GM18517 (cell line): ENCODE data around the gene RGMB.
A peak's percentile ranks its signal among the peaks of the same experiment; 100 is the strongest.

ENCODE experiments used
- ATAC-seq: cut with Tn5 transposase; IDR thresholded peaks from one replicate; pipeline ENCODE4 v1.9.1; 2021; ENCODE audit warnings: mild to moderate bottlenecking, moderate library complexity; ENCODE audit not compliant: unreplicated experiment

The RGMB gene

DNA sequence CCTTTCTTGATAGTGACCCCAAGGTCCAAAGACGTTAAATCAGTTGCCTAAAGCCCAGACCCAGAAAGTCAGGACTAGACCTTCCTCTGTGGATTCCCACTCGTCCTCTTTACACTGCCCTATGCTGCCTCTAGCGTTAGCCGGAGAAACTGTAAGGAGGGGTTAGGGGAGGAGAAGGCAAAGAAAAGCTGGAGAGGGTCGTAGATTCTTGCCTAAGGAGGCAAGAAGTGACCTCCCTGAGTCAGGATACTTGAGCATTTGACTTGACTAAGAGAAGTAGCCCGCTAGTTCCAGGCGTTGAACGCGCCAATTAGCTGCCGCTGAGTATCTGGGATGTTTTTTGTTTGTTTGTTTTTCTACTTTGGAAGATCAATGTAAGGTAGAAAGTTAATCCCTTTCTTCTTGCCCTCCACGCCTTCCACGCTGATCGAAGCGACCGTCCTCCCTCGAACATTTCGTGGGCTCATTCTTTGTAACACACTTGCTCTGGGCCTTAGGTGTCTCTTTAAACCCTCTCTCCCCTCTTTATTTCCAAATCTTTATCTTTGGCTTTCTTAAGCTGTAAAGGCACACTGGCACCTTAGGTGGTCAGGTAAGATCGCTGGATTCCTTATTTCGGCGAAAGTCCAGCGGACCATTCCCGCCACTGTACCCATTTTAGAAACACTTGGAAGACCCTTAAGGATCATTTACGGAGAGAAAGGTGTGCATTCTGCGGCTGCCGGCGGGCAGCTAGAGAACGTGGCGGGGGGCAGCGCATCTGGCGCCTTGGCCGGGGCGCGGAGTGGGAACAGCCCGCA, 5.1 kb upstream of the RGMB start:
- ATAC-seq: peak; percentile 44

DNA sequence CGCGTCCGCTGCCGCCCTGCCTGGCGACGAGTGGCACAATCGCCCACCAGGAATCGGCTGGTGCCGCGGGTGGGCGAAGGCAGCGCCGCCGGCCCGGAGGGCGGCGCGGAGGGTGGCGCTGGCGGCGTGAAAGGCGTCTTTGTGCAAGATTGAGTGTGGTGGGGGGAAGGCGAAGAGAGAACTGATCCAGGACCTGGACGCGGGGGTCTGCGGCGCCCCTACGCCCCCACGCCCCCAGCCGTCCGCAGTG, 4.6 kb upstream of the RGMB start:
- ATAC-seq: no peak

DNA sequence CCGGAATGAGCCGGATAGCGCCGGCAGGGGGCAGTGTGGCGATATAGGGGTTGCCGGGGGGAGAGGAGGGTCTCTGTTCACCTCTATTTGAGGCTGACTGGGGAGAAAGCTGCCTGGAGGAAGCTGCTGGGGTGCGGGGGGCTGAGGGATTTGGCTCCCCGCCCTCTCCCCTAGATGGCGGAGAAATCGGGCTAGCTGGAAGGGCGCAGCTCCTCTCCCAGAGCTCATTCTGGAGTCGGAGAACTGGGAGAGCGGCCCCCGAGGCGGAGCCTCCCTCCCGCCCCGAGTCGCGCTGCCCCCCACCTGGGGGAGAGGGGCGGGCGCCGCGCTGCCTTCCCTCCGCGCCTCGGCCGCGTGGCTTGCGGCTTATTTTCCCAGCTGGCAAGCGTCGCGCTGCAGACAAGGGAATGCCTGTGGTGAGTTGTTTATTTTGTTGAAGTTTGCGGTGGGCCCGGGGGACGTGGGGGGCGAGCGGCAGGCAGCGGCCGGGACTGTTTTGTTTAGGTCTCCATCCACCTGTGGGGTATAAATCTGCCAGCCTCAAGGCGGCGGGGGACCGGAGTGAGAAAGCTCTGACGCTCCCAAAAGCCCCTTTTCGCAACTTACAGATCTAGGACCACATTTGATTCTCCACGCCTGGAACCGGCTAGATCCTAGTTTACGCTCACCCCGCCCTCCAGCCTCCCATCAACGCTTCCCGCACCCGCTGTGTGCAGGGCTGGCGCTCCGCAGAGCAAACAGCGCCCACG, 4.1 kb upstream of the RGMB start:
- ATAC-seq: no peak

DNA sequence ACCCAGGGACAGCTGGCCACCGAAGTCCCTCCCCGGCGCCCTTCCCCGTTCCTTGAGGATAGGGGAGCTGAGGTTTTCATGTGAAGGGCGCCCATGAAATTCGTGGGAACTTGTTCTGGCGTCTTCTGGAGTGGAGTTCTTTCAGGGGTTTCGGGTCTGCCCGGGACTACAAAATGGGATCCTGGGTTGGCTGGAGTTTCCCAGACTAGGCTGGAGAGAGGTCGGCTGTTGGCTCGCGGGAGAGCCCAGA, 3.6 kb upstream of the RGMB start:
- ATAC-seq: no peak

DNA sequence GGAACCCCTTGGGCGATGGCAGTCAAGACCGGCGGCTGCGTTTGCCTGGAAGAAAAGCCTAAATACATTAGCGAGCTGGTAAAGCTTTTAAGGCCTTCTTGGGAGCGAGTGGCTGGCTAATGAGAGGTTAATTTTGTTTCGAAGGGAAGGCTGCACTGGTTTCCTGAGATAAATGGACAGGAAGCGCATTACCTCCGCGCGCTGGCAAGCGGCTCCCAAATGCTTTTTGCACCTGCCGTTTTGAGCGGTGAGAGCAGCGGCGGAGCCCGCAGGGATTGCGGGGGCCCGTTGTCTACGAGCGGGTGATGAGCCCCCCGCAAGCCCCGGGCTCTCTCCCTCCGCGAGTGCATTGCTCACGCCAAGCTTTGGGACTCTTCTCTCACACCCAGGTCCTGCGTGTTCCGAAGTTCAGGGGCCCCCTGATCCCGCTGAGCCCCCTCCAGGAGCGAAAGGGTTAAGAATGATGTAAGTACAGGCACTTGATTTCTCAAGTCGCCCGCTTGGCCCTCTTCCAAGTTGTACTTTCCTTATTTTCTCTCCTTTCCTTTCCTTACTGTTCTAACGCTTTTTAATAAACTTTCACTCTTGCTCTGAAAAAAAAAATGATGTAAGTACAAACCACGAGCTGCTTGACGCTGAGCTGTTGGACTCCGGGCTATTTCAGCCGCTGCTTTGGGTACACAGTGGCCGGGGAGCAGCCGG, 3.1 kb upstream of the RGMB start:
- no peak for ATAC-seq

DNA sequence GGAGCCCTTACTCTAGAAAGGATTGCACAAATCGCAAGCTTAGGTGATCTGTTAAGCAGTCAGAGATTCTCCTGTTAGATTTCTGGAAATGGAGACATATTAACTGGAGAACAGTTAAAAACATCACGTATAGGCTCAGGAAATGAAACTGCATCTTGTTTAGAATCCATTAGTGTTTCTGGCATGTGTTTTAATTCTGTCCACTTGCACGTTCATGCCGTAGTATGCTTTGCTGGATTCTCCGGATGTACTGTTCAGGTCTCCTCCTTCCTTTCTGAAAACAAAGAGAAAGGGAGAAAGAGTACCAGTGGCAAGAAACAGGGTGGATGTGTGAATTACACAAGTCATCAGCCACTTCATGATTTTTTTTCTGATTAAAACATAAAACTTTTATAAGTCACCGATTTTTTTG, 2.5 kb upstream of the RGMB start:
- no peak for ATAC-seq

DNA sequence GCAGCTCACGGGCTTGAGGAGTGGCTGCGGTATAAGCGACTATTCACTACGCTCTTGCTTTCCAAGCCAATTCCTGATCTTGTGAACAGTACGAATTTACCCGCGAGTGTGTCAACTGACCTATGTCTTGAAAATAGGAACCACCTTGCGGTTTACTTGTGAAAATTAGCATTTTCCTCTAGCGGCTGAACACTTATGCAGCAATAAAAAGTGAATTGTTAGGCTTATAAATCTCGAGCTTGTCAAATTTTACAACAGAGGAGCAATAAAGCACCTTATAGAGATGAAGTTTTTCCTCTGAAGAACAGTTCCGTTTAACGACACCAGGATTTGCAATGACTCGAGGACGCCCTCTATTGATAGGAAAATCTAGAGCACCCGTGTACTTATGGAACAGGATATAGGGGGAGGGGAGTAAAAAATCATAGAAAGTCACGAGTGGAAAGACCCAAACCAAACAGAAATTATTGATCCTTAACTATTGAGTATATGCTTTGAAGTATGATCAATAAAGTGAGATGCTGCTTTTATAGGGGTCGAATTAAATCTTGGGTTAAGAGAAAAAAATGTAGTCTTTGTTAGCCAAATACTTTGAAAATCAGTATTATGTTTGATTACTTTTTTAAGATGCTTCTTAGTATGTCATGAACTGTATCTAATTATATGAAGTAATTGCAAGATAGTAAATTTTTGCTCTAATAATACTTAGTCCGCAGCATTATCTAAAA, 1.9 kb upstream of the RGMB start:
- peak; percentile 26 for ATAC-seq

DNA sequence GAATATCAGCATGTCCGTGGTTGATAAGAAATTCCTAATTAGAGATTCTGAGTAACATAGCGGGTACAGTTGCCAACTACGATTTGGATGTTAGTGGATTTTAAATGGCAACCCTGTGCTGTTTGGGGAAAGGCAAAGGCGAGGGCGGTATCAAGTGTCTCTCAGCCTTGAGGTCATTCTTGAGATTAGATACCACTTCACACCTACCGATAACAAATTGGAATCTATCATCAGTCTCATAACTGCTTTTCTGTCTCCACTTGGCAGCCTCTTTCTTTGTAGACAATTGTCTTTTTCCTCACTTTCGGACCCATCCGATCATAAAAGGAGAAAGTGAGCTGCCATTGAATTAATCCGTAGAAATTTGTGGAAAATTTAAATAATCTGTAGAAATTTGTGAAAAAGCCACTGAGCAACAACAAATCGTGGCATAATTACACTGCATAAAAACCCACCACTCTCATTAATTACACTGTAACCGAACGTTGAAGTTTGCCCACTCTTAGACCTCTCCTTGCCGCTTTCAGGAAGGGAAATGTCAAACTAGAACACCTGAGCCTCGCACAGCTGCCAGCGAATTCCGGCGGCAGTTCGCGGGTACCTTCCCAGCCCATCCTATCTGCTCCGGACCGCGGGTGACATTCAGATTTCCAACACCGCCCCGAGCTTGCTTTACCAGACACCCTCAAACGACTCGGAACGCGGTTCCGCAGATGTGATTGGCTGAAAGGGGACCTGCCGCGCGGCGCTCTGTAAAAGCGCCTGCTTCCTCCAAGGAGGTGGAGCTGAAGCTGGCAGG, 849 bp upstream of the RGMB start:
- ATAC-seq: no peak

DNA sequence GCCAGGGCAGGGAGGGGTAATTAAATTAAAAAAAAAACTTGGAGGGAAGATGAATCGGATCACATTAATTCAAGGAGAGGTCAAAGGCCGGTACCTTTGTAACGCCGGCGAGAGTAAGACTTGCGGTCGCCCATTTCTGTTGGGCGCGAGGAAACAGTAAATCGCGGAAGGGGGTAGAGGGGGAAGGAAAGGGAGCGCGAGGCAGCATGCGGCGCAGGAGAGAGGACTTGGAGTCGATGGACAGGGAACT, 324 bp upstream of the RGMB start:
- ATAC-seq: no peak

DNA sequence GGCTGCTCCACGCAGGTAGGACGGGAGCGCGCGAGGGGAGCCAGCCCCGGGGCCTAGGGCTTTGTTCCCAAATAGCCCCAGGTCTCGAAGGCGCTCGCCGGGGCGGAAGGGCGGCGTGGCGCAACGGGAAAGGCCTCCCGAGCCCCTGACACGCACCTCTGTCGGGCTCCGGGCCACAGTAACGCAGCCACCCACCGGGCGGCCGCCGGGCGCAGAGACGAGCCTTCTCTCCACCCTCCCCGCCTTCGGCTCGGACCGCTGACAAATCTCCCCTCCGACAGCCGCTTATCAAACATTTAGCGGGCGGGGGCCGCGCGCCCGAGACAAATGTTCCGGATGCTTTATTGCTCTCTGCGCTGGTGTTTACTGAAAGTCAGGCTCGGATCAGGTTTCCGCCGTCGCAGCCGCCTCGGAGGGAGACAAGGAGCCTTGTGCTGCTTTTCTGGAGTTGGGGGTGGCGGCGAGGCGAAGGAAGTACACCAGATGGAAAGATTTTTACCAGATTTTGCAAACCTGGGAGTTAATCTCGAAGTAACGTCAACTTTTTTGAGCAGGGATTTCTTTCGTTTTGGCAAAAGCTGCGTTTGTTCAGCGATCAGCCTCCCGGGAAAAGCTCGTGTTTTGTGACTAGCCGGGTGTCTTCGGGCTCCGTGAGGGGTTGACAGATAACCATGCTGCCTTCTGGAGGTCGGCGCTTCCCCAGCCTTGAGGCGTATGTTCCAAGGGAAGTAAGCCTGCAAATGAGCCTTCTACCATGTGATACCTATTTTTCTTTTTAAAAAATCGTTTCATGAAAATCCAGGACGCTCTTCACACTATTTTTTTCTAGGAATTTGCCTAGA, 950 bp downstream of the RGMB start:
- ATAC-seq: peak; percentile 31

DNA sequence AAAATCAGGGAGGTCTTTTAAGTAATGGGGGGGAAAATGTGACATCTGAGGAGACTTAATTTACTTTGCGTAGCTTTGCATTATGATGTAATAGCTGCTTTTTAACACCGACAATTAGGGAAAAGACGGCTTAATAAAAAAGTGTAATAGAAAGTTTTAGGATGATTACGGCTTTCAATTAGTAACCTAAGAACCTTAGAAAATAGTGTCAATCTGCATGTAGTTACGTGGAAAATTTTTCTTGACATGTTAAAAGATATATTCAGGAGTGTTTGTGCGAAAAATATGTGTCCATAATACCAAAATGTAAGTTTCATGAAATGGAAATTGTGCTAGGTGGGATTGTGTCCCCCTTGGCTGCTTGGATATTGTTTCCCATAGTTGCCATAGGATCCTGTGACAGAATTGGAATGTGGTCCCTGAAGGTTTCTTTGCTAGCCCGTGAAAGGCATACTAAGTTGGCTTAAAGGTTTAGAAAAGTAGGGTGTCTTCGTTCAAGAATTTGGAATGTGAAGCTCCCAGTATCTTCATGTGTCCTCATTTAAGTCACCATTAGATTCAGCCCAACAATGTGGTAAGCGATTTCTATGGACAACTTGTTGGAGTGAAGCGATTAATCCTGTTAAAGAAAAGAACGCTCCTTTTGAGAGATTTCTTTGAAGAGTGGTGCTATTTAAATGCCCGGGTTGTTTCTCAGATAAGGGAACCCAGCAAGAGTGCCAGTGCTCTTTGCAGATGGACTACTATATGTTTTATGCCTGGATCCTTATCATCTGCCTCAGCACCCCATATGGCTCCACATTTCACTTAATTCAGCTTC, 2.0 kb downstream of the RGMB start:
- ATAC-seq: no peak

DNA sequence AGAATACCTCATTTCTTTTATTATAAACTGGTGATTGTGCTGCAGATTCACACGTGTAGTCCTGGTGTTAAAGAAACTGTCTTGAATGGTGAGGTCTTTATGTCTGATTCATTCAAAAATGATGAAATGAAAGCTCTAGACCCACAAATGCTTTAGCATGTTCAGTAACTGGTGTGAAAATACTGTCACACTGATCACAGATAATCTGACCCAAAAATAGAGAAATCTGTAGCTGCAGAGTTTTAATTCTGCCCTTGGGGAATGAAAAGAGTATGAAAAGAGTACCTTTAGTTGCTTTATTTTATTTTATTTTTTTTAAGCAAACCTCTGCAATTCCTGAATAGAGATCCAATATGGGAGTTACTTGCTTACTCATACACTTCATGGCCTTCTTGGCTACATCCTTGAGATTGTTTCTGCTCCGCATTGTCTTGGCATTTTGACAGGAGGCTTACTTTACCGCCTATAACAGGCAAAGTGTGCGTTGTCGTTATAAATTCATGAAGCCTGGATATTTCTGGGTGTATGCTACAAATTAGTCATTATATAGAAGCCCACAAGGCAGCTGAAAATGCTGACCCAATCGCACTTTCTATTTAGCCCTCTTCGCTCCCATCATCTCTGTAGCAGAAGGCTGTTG, 2.7 kb downstream of the RGMB start:
- no peak for ATAC-seq

DNA sequence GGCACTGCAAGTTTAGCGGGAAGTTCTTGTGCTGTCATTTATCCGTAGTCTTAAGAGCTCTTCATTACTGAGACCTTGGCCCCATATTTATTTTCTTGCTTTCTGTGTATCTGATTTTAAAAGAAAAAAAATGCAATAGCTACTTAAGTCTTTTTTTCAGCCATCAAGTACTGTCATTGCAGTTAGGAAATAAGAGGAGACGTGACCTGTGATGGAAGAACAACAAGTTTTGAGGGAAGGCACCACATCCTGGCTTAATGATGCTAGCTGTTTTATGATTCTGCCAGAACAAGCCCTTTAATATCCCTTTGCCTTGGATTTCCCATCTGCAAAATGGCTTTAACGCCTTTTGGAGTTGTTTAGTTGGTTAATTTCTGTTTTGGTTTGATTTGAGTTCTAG, 3.8 kb downstream of the RGMB start:
- ATAC-seq: no peak

DNA sequence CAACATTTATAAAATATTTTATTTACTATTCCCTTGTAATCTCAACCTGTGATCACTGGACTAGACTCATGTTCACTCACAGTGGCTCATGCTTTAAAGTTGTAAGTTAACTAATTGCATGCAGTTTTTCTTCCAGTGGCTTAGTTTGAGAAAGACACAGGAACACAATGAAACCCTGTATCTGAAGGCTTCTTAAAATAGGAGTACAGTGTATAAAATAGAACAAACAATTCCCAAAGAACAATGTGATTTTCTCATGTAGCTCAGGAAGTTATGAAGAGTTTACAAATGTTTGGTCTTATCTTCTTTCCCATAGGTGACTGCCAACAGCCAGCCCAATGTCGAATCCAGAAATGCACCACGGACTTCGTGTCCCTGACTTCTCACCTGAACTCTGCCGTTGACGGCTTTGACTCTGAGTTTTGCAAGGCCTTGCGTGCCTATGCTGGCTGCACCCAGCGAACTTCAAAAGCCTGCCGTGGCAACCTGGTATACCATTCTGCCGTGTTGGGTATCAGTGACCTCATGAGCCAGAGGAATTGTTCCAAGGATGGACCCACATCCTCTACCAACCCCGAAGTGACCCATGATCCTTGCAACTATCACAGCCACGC, 5.9 kb downstream of the RGMB start:
- no peak for ATAC-seq

DNA sequence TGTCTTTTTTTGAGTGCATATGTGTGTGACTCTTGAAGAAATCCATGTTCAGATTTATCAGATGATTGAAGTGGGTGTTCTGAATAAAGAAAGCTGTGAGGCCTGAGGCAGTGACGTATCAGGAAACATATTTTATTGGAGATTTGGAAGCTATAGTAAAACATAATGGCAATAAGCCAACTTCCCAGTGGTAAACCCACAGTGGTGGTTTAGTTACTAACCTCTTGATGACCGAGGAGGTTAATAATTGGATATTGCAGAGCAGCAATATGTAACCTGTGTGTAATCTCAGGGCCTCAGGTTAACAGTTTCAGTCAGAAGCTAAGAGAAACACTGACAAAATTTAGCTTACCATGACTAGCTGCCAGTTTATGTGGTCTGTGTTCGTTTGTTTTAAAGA, 6.9 kb downstream of the RGMB start:
- ATAC-seq: no peak

DNA sequence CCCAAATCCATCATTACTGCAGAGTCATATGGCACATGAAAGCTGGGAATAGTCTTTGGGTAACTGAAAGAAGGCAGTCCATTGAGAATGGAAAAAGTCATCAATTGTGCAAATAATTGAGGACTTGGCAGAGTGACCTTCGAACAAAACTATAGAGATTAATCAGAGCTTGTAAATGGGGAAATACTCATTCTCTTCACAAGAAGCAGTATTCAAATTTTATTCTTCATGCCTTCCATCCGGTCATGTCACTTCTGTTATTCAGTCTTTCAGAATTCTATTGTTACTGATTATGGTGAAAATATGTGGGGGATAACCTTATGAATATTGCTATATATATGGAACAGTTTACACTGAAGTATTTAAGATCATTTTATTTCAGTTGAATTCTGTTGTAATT, 8.1 kb downstream of the RGMB start:
- ATAC-seq: no peak

DNA sequence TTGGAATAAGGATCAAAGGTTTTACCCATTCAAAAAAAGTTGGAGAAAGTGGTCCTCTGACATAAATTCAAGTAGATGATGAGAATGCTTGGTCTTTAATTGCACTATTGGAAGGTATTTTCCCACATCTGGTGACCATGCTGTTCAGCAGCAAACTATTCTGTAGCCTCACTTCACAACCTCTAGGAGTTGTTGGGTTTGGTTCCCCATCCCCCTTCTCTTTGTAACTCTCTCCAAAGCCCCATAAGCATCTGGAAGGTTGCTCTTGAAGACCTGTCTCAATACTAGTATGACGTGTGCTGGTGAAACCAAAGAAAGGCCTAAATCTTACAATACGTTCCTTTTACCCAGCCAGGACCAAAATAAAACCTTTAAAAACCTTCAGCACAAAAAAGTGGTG, 8.5 kb downstream of the RGMB start:
- ATAC-seq: no peak

DNA sequence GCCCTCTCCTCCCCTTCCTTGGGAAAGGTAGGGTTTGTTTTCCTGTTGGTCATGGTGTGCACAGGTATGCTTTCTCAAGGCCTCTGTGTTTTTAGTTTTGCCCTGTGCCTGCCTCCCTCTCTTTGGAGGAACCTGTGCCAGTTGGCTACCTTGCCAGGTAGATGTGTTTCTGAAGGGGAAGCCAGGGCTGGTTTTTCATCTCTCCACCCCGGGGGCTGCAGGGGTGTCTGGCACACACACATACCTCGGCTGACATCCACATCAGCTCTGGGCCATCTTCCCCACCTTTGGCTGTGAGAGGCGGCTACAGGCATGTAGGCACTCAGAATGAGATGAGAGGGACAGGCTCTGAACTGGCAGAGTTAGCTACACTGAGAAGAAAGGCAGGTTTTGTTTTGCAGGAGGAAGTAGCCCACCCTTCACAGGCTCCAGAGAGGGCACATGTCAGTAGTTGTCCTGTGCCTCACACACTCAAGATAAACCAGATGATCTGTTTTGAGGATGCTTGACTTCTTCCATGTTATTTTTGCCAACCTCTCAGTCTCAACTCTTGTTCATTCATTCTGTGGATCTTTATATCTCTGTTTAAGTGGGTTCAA, 9.7 kb downstream of the RGMB start:
- ATAC-seq: no peak
